Neural cell (in vitro differentiated cells): Measurements from ENCODE around the gene OR1E2.

Experiments
- POLR2AphosphoS5 ChIP-seq: IDR thresholded peaks from 2 replicates; pipeline ENCODE4 v1.6.1; 2012
- RAD21 ChIP-seq: fragments of 450-650 bp; conservative IDR thresholded peaks from 2 replicates; pipeline ENCODE4 v1.6.1; 2014; ENCODE audit warnings: antibody characterized with exemption, mild to moderate bottlenecking, moderate library complexity
- REST ChIP-seq: IDR thresholded peaks from 2 replicates; pipeline ENCODE4 v1.6.1; 2012; ENCODE audit warnings: borderline replicate concordance

GRCh38 chr17:3474212-3474611 is 40.6 kb upstream of the OR1E2 start:
- TF ChIP-seq RAD21 (no peak), POLR2AphosphoS5 (no peak), REST (no peak)
